ENCODE measurements around the gene NTRK2. TPM values are rescaled to one million over a fixed set of nuclear protein-coding genes. Genes with fewer than 3 reads are reported as not detected.

Gene NTRK2
- total RNA-seq, 1 donor from 2014 or later = 4.6 TPM

DNA sequence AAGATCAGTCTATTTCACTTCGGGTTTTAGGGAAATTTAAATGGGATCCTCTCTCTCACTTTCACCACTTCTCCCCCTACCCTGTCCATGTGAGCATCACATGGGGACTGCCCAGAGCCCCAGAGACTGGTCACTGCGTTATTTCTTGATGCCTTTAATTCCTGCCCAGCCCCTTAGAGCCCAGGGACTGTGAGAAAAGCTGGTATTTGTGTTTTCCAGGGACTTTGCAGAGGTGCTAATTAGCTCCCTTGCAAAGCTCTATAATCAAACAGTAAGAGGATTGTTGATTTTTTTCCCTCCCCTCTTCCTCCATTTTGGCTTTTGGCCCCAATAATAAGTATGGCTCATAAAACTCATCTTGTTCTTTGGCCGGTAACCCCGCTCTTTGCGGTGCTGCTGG lies 35.6 kb downstream of the NTRK2 start:
- no peak overlapping the region for H2AFZ ChIP-seq (ENCODE audit: low read depth, low read length)

DNA sequence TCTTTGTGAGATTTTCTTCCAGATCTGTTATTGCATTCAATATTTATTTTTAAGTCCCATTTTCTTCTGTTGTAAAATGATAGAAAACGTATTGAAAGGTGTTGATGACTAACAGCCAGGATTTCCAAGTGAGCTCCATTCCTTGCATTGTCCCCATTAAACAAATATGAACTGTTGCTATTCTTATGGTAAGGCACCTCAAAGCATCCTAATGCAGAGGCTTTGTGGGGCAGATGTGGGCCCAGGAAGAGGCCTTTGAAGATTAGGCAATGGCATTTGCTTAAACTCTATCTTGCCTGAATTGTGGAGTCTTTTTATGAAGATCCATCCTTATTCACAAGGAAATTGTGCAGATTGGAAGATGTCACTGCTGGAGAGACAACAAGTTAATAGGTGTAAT lies 38.9 kb downstream of the NTRK2 start:
- Histone ChIP-seq H3K27ac (ENCODE audit: low read depth, low read length) (no peak overlapping the region), H3K4me1 (ENCODE audit: insufficient read depth, low read length) (peaks cover 22% of the 10 kb centered on the region), H4K20me1 (ENCODE audit: insufficient read depth, low read length) (no peaks in the 10 kb centered on the region), H3K79me2 (ENCODE audit: insufficient read depth, low read length) (no peaks in the 10 kb centered on the region), H3K4me3 (ENCODE audit: insufficient read depth, low read depth, low read length) (no peak overlapping the region), H2AFZ (ENCODE audit: low read depth, low read length) (no peak overlapping the region), H3K4me2 (ENCODE audit: low read length) (no peak overlapping the region), H3K27me3 (ENCODE audit: insufficient read depth, low read length) (no peaks in the 10 kb centered on the region), H3K9me3 (ENCODE audit: insufficient read depth, low read depth, low read length) (no peaks in the 10 kb centered on the region), H3K36me3 (ENCODE audit: insufficient read depth, low read length) (no peaks in the 10 kb centered on the region), H3K9ac (ENCODE audit: low read length) (no peak overlapping the region)
- Mint-ChIP-seq H3K4me3 (ENCODE audit: unreplicated experiment) (no peak overlapping the region), H3K4me1 (ENCODE audit: low read depth, unreplicated experiment) (peaks cover 33% of the 10 kb centered on the region), H3K27ac (ENCODE audit: unreplicated experiment) (no peak overlapping the region), H3K36me3 (ENCODE audit: low read depth, unreplicated experiment) (no peaks in the 10 kb centered on the region), H3K9me3 (ENCODE audit: unreplicated experiment) (no peaks in the 10 kb centered on the region), H3K27me3 (ENCODE audit: low read depth, unreplicated experiment) (no peaks in the 10 kb centered on the region)
- DNase-seq (ENCODE audit: low read depth) (no peak), FAIRE-seq (no peak)
- TF ChIP-seq, protein P1, sequence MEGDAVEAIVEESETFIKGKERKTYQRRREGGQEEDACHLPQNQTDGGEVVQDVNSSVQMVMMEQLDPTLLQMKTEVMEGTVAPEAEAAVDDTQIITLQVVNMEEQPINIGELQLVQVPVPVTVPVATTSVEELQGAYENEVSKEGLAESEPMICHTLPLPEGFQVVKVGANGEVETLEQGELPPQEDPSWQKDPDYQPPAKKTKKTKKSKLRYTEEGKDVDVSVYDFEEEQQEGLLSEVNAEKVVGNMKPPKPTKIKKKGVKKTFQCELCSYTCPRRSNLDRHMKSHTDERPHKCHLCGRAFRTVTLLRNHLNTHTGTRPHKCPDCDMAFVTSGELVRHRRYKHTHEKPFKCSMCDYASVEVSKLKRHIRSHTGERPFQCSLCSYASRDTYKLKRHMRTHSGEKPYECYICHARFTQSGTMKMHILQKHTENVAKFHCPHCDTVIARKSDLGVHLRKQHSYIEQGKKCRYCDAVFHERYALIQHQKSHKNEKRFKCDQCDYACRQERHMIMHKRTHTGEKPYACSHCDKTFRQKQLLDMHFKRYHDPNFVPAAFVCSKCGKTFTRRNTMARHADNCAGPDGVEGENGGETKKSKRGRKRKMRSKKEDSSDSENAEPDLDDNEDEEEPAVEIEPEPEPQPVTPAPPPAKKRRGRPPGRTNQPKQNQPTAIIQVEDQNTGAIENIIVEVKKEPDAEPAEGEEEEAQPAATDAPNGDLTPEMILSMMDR (IDR thresholded peaks at IDR 0.05; ENCODE audit: insufficient read depth, low read depth, low read length) = no peak
- no peak for TF ChIP-seq EZH2 (IDR thresholded peaks at IDR 0.05; ENCODE audit: insufficient read depth, low read length)

More for the DNA sequence above, 35.6 kb downstream of the NTRK2 start:
- no peaks in the 10 kb centered on the region for H4K20me1 ChIP-seq (ENCODE audit: insufficient read depth, low read length)
- H3K36me3 ChIP-seq (ENCODE audit: insufficient read depth, low read length) = no peaks in the 10 kb centered on the region
- H3K9me3 Mint-ChIP-seq (ENCODE audit: unreplicated experiment) = no peaks in the 10 kb centered on the region
- H3K79me2 ChIP-seq (ENCODE audit: insufficient read depth, low read length) = no peaks in the 10 kb centered on the region
- H3K27ac Mint-ChIP-seq (ENCODE audit: unreplicated experiment) = no peak overlapping the region
- H3K4me1 Mint-ChIP-seq (ENCODE audit: low read depth, unreplicated experiment) = peaks cover 16% of the 10 kb centered on the region
- H3K4me3 ChIP-seq (ENCODE audit: insufficient read depth, low read depth, low read length) = no peak overlapping the region
- FAIRE-seq = no peak
- H3K4me2 ChIP-seq (ENCODE audit: low read length) = no peak overlapping the region
- H3K27me3 Mint-ChIP-seq (ENCODE audit: low read depth, unreplicated experiment) = no peaks in the 10 kb centered on the region
- H3K36me3 Mint-ChIP-seq (ENCODE audit: low read depth, unreplicated experiment) = no peaks in the 10 kb centered on the region
- H3K27ac ChIP-seq (ENCODE audit: low read depth, low read length) = no peak overlapping the region
- H3K9me3 ChIP-seq (ENCODE audit: insufficient read depth, low read depth, low read length) = no peaks in the 10 kb centered on the region
- H3K27me3 ChIP-seq (ENCODE audit: insufficient read depth, low read length) = no peaks in the 10 kb centered on the region
- TF ChIP-seq, protein P1 (IDR thresholded peaks at IDR 0.05; ENCODE audit: insufficient read depth, low read depth, low read length) = no peak
- no peak for TF ChIP-seq EZH2 (IDR thresholded peaks at IDR 0.05; ENCODE audit: insufficient read depth, low read length)
- DNase-seq (ENCODE audit: low read depth) = no peak
- peaks cover 8% of the 10 kb centered on the region for H3K4me1 ChIP-seq (ENCODE audit: insufficient read depth, low read length)
- no peak overlapping the region for H3K4me3 Mint-ChIP-seq (ENCODE audit: unreplicated experiment)
- no peak overlapping the region for H3K9ac ChIP-seq (ENCODE audit: low read length)

DNA sequence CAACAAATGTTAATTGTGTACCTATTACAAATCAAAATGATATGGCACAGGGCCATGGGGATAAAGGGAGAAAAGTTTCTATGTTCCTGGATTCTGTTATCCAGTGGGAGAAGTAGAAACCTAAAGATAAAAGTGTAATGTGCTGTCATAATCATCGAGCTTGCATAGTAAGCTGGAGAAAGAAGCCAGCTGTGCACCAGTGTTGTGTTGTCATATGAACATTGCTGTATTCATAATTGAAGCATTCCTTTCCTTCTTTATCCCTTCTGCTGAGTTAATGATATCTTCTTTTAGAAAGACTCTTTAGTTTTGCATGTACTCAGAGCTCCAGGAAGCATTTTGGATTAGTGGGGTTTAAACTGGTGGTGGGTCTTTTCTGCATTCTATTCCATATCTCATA lies 39.5 kb downstream of the NTRK2 start:
- Histone ChIP-seq H3K79me2 (ENCODE audit: insufficient read depth, low read length) (no peaks in the 10 kb centered on the region), H3K9me3 (ENCODE audit: insufficient read depth, low read depth, low read length) (no peaks in the 10 kb centered on the region), H3K4me1 (ENCODE audit: insufficient read depth, low read length) (peaks cover 22% of the 10 kb centered on the region), H2AFZ (ENCODE audit: low read depth, low read length) (no peak overlapping the region), H3K4me3 (ENCODE audit: insufficient read depth, low read depth, low read length) (no peak overlapping the region), H3K36me3 (ENCODE audit: insufficient read depth, low read length) (no peaks in the 10 kb centered on the region), H3K27ac (ENCODE audit: low read depth, low read length) (no peak overlapping the region), H3K27me3 (ENCODE audit: insufficient read depth, low read length) (no peaks in the 10 kb centered on the region), H4K20me1 (ENCODE audit: insufficient read depth, low read length) (no peaks in the 10 kb centered on the region), H3K9ac (ENCODE audit: low read length) (no peak overlapping the region), H3K4me2 (ENCODE audit: low read length) (peak overlapping the region; percentile 21)
- FAIRE-seq (no peak), DNase-seq (ENCODE audit: low read depth) (peak; percentile 30)
- peaks cover 37% of the 10 kb centered on the region for H3K4me1 Mint-ChIP-seq (ENCODE audit: low read depth, unreplicated experiment)
- H3K4me3 Mint-ChIP-seq (ENCODE audit: unreplicated experiment) = no peak overlapping the region
- H3K9me3 Mint-ChIP-seq (ENCODE audit: unreplicated experiment) = no peaks in the 10 kb centered on the region
- TF ChIP-seq EZH2 (IDR thresholded peaks at IDR 0.05; ENCODE audit: insufficient read depth, low read length) = no peak
- TF ChIP-seq, protein P1 (IDR thresholded peaks at IDR 0.05; ENCODE audit: insufficient read depth, low read depth, low read length) = no peak
- peak overlapping the region; percentile 48 for H3K27ac Mint-ChIP-seq (ENCODE audit: unreplicated experiment)
- H3K27me3 Mint-ChIP-seq (ENCODE audit: low read depth, unreplicated experiment) = no peaks in the 10 kb centered on the region
- H3K36me3 Mint-ChIP-seq (ENCODE audit: low read depth, unreplicated experiment) = no peaks in the 10 kb centered on the region
